GM21825 (cell line): ENCODE results near the gene DUS2.
"Not testable (repeated sequence)": the region's sequence is repeated elsewhere in the genome, so short reads cannot be mapped to it uniquely, and the experiment has no call there.

Source experiments
- ATAC-seq: cut with Tn5 transposase; IDR thresholded peaks from one replicate; pipeline ENCODE4 v1.9.1; 2021; ENCODE audit warnings: mild to moderate bottlenecking, moderate library complexity; ENCODE audit not compliant: unreplicated experiment

DUS2 gene

DNA sequence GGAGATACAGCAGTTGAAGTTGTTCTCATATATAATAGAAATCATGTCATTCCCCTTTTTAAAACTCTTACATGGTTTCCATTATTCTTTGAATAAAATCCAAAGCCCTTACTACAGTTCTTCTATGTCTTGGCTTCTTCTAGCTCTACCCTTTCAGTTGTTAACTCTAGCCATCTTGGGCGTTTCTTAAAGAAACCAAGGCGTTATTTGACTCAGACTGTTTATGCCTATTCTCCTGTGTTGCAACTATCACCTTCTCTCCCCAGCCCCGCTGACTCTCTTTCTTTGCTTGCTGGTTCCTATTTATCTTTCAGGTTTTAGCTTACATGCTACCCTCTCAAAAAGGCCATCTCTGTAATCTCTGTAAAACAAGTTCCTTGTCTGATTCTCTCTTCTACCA is 94.8 kb downstream of the DUS2 start:
- no peak for ATAC-seq

- not testable (repeated sequence) for ATAC-seq
These were observed 95.9 kb downstream of the DUS2 start for GRCh38 chr16:68118954-68119353.

DNA sequence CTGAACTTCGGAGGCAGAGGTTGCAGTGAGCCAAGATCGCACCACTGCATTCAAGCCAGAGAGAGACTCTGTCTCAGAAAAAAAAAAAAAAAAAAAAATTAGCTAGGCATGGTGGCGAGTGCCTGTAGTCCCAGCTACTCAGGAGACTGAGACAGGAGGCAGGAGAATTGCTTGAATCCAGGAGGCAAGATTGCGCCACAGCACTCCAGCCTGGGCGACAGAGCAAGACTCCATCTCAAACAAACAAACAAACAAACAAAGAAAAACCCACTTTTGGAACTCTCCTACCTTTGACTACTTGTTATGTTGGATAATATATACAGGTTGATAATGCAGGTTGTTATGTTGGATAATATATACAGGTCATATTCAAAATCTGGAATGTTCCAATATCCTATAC is 97.4 kb downstream of the DUS2 start:
- ATAC-seq: not testable (repeated sequence)

GRCh38 chr16:68126395-68126794 is 103.3 kb downstream of the DUS2 start:
- no peak for ATAC-seq

DNA sequence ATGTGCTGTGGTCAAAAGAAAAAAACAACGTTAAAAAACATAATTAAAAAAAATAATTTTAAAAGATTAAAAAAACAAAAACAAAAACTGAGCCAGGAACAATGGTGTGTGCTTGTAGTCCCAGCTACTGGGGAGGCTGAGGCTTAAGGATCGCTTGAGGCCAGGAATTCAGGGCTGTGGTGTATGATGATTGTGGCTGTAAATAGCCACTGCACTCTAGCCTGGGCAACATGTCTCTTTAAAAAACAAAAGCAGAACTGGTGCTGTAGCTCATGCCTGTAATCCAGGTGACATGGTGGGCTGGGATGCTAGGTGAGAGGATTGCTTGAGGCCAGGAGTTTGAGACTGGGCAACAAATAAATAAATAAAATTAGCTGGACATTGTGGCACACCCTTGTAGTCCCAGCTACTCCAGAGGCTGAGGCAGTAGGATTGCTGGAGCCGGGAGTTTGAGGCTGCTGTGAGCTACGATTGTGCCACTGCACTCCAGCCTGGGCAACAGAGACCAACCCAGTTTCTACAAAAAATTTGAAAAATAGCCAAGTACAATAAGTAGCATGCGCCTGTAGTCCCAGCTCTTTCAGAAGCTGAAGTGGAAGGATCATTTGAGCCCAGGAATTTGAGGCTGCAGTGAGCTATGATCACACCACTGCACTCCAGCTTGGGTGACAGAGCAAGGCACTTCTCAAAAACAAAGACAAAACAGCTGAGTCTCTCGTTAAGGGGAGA is 105.7 kb downstream of the DUS2 start:
- ATAC-seq: no peak
